ENCODE measurements around the gene CERS2.

Gene CERS2

DNA sequence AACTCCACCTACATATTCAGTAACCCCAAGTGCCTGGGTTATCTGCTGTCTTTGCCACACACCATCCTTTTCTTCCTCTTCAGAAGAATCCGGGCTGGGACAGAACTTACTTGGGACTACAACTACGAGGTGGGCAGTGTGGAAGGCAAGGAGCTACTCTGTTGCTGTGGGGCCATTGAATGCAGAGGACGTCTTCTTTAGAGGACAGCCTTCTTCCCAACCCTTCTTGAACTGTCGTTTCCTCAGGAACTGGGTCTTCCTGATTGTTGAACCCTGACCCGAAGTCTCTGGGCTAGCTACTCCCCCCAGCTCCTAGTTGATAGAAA lies 10.5 kb downstream of the CERS2 start (continued):
- TF ChIP-seq, protein P1, sequence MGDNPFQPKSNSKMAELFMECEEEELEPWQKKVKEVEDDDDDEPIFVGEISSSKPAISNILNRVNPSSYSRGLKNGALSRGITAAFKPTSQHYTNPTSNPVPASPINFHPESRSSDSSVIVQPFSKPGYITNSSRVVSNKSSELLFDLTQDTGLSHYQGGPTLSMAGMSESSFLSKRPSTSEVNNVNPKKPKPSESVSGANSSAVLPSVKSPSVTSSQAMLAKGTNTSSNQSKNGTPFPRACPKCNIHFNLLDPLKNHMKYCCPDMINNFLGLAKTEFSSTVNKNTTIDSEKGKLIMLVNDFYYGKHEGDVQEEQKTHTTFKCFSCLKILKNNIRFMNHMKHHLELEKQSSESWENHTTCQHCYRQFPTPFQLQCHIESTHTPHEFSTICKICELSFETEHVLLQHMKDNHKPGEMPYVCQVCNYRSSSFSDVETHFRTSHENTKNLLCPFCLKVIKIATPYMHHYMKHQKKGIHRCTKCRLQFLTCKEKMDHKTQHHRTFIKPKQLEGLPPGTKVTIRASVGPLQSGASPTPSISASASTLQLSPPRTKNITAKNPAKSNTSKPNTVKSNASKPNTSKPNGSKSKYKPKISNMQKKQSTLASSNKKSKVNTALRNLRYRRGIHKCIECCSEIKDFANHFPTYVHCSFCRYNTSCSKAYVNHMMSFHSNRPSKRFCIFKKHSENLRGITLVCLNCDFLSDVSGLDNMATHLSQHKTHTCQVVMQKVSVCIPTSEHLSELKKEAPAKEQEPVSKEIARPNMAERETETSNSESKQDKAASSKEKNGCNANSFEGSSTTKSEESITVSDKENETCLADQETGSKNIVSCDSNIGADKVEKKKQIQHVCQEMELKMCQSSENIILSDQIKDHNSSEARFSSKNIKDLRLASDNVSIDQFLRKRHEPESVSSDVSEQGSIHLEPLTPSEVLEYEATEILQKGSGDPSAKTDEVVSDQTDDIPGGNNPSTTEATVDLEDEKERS (tag by site-specific recombination; IDR thresholded peaks at IDR 0.05), result no peak
- no peak for TF ChIP-seq ZFP41 (tag by site-specific recombination; IDR thresholded peaks at IDR 0.05; ENCODE audit: borderline replicate concordance)
- TF ChIP-seq ZNF433 (tag by site-specific recombination; IDR thresholded peaks at IDR 0.05; ENCODE audit: low read depth), result no peak
- no peak for TF ChIP-seq ZNF214 (tag by site-specific recombination; IDR thresholded peaks at IDR 0.05; ENCODE audit: borderline replicate concordance)
- no peak for TF ChIP-seq ZNF133 (tag by site-specific recombination; IDR thresholded peaks at IDR 0.05)
- TF ChIP-seq, protein P2, sequence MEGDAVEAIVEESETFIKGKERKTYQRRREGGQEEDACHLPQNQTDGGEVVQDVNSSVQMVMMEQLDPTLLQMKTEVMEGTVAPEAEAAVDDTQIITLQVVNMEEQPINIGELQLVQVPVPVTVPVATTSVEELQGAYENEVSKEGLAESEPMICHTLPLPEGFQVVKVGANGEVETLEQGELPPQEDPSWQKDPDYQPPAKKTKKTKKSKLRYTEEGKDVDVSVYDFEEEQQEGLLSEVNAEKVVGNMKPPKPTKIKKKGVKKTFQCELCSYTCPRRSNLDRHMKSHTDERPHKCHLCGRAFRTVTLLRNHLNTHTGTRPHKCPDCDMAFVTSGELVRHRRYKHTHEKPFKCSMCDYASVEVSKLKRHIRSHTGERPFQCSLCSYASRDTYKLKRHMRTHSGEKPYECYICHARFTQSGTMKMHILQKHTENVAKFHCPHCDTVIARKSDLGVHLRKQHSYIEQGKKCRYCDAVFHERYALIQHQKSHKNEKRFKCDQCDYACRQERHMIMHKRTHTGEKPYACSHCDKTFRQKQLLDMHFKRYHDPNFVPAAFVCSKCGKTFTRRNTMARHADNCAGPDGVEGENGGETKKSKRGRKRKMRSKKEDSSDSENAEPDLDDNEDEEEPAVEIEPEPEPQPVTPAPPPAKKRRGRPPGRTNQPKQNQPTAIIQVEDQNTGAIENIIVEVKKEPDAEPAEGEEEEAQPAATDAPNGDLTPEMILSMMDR (tag by site-specific recombination; IDR thresholded peaks at IDR 0.05), result no peak
- TF ChIP-seq, protein P3, sequence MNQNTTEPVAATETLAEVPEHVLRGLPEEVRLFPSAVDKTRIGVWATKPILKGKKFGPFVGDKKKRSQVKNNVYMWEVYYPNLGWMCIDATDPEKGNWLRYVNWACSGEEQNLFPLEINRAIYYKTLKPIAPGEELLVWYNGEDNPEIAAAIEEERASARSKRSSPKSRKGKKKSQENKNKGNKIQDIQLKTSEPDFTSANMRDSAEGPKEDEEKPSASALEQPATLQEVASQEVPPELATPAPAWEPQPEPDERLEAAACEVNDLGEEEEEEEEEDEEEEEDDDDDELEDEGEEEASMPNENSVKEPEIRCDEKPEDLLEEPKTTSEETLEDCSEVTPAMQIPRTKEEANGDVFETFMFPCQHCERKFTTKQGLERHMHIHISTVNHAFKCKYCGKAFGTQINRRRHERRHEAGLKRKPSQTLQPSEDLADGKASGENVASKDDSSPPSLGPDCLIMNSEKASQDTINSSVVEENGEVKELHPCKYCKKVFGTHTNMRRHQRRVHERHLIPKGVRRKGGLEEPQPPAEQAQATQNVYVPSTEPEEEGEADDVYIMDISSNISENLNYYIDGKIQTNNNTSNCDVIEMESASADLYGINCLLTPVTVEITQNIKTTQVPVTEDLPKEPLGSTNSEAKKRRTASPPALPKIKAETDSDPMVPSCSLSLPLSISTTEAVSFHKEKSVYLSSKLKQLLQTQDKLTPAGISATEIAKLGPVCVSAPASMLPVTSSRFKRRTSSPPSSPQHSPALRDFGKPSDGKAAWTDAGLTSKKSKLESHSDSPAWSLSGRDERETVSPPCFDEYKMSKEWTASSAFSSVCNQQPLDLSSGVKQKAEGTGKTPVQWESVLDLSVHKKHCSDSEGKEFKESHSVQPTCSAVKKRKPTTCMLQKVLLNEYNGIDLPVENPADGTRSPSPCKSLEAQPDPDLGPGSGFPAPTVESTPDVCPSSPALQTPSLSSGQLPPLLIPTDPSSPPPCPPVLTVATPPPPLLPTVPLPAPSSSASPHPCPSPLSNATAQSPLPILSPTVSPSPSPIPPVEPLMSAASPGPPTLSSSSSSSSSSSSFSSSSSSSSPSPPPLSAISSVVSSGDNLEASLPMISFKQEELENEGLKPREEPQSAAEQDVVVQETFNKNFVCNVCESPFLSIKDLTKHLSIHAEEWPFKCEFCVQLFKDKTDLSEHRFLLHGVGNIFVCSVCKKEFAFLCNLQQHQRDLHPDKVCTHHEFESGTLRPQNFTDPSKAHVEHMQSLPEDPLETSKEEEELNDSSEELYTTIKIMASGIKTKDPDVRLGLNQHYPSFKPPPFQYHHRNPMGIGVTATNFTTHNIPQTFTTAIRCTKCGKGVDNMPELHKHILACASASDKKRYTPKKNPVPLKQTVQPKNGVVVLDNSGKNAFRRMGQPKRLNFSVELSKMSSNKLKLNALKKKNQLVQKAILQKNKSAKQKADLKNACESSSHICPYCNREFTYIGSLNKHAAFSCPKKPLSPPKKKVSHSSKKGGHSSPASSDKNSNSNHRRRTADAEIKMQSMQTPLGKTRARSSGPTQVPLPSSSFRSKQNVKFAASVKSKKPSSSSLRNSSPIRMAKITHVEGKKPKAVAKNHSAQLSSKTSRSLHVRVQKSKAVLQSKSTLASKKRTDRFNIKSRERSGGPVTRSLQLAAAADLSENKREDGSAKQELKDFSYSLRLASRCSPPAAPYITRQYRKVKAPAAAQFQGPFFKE (tag by site-specific recombination; IDR thresholded peaks at IDR 0.05; ENCODE audit: borderline replicate concordance), result no peak

DNA sequence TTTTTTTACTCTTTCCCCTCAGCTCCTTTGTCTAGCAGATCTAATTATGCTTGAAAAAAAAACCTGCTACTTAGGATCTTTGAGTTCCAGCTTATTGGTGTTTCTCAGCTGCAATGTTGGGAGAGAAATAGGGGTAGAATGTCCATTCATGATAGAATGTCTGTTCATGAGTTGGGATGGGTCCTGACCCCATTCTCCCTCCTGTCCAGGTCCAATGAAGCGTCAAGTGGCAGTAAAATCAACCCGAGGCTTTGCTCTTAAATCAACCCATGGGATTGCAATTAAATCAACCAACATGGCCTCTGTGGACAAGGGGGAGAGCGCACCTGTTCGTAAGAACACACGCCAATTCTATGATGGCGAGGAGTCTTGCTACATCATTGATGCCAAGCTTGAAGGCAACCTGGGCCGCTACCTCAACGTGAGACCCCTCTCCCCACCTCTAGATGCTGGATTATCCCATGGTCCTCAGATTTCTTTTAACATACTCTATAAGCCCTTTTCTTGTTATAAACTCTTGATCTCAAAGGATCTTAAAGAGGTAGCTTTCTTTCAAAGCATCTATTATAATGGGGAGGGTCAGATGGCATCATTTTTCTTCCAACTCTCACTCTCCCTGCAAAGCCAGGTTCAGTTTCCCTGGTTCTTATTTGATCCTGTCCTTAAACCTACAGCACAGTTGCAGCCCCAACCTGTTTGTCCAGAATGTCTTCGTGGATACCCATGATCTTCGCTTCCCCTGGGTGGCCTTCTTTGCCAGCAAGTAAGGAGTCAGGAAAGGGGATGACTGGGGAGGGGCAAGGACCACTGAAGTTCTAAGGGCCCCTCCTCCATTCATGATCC lies 11.1 kb downstream of the CERS2 start:
- no peak overlapping the region for H3K27ac ChIP-seq (ENCODE audit: extremely low read depth, low read depth, low read length)
- no peaks in the 10 kb centered on the region for H3K4me1 ChIP-seq (ENCODE audit: control insufficient read depth, insufficient read depth, low read length)
- H3K36me3 ChIP-seq (ENCODE audit: control insufficient read depth in 2 of 2, insufficient read depth in 1 of 2, low read length in 2 of 2), result peaks cover 25 to 96% of the 10 kb centered on the region in 2 experiments
- no peaks in the 10 kb centered on the region for H3K9me3 ChIP-seq (ENCODE audit: control insufficient read depth, insufficient read depth, low read depth, low read length)
- ChIA-PET CTCF (interaction anchor here (0.6 to 1.0 kb wide), 3 partner anchors 12 to 431 kb away, joined by 3 to 5 read pairs (median 3); no protein-coding TSS in a partner anchor), POLR2A (interaction anchor here (0.9 to 2.0 kb wide), 2 partner anchors 10 to 43 kb away, joined by 4 to 5 read pairs; partner anchors contain the start of gene MINDY1)
- no peak overlapping the region for H3K4me3 ChIP-seq (ENCODE audit: low read depth, low read length)
- no peak for TF ChIP-seq ZNF221 (tag by site-specific recombination; IDR thresholded peaks at IDR 0.05; ENCODE audit: borderline replicate concordance)
- no peak for TF ChIP-seq ZNF184 (tag by site-specific recombination; IDR thresholded peaks at IDR 0.05)
- TF ChIP-seq, protein P4, sequence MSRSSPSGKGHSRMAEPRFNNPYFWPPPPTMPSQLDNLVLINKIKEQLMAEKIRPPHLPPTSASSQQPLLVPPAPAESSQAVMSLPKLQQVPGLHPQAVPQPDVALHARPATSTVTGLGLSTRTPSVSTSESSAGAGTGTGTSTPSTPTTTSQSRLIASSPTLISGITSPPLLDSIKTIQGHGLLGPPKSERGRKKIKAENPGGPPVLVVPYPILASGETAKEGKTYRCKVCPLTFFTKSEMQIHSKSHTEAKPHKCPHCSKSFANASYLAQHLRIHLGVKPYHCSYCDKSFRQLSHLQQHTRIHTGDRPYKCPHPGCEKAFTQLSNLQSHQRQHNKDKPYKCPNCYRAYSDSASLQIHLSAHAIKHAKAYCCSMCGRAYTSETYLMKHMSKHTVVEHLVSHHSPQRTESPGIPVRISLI (tag by site-specific recombination; IDR thresholded peaks at IDR 0.05), result no peak
- TF ChIP-seq MYNN (tag by site-specific recombination; IDR thresholded peaks at IDR 0.05; ENCODE audit: borderline replicate concordance), result no peak
- no peak for TF ChIP-seq ZNF175 (tag by site-specific recombination; IDR thresholded peaks at IDR 0.05)
- no peak for TF ChIP-seq ZNF214 (tag by site-specific recombination; IDR thresholded peaks at IDR 0.05; ENCODE audit: borderline replicate concordance)
- TF ChIP-seq ZNF768 (tag by site-specific recombination; IDR thresholded peaks at IDR 0.05), result no peak
- TF ChIP-seq TCF7L2 (IDR thresholded peaks at IDR 0.05; ENCODE audit: borderline replicate concordance, low read depth, low read length), result no peak
- no peak for TF ChIP-seq ZNF350 (tag by site-specific recombination; IDR thresholded peaks at IDR 0.05)
- TF ChIP-seq HOXC10 (CRISPR knock-in tag; IDR thresholded peaks at IDR 0.05), result no peak
- TF ChIP-seq REPIN1 (tag by site-specific recombination; IDR thresholded peaks at IDR 0.05; ENCODE audit: low read depth), result no peak
- TF ChIP-seq, protein P5, sequence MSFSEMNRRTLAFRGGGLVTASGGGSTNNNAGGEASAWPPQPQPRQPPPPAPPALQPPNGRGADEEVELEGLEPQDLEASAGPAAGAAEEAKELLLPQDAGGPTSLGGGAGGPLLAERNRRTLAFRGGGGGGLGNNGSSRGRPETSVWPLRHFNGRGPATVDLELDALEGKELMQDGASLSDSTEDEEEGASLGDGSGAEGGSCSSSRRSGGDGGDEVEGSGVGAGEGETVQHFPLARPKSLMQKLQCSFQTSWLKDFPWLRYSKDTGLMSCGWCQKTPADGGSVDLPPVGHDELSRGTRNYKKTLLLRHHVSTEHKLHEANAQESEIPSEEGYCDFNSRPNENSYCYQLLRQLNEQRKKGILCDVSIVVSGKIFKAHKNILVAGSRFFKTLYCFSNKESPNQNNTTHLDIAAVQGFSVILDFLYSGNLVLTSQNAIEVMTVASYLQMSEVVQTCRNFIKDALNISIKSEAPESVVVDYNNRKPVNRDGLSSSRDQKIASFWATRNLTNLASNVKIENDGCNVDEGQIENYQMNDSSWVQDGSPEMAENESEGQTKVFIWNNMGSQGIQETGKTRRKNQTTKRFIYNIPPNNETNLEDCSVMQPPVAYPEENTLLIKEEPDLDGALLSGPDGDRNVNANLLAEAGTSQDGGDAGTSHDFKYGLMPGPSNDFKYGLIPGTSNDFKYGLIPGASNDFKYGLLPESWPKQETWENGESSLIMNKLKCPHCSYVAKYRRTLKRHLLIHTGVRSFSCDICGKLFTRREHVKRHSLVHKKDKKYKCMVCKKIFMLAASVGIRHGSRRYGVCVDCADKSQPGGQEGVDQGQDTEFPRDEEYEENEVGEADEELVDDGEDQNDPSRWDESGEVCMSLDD (tag by site-specific recombination; IDR thresholded peaks at IDR 0.05), result no peak
- TF ChIP-seq ZNF2 (tag by site-specific recombination; IDR thresholded peaks at IDR 0.05), result no peak
- no peak for TF ChIP-seq ZNF140 (tag by site-specific recombination; IDR thresholded peaks at IDR 0.05)

All from HEK293 (cell line).